Activated CD8-positive, alpha-beta memory T cell treated with anti-CD3 and anti-CD28 coated beads, Interleukin-2, amount 10 ng/mL, durations not matched to agents 7 days and 5 days (primary cell): Measurements from ENCODE around the gene IL18R1. TPM values are rescaled to one million over a fixed set of nuclear protein-coding genes. Genes with fewer than 3 reads are reported as not detected.

Source experiments
- ATAC-seq: fragments of 150-1000 bp; cut with Tn5 transposase; one replicate; pipeline ENCODE4 v1.10.0; 2021; ENCODE audit warnings: moderate library complexity
- CTCF ChIA-PET: fragments of 350-600 bp; sonication (Branson Sonifier 250); formaldehyde crosslinking; loops from one replicate; lab custom pipeline; 2021; ENCODE audit warnings: antibody characterized with exemption; lab: Charles Lee
- DNase-seq: peaks from one replicate; pipeline ENCODE4 v3.0.0-alpha.2; 2020
- H3K27ac Mint-ChIP-seq: one replicate; pipeline ENCODE4 v1.8.0; 2021; ENCODE audit warnings: mild to moderate bottlenecking, mixed read lengths
- H3K27me3 Mint-ChIP-seq: one replicate; pipeline ENCODE4 v1.8.0; 2021; ENCODE audit warnings: mixed read lengths
- H3K36me3 Mint-ChIP-seq: one replicate; pipeline ENCODE4 v1.8.0; 2021; ENCODE audit warnings: mild to moderate bottlenecking, mixed read lengths
- H3K4me1 Mint-ChIP-seq: one replicate; pipeline ENCODE4 v1.8.0; 2021; ENCODE audit warnings: mixed read lengths
- H3K4me3 Mint-ChIP-seq: one replicate; pipeline ENCODE4 v1.8.0; 2021; ENCODE audit warnings: mild to moderate bottlenecking, moderate library complexity, mixed read lengths
- H3K9me3 Mint-ChIP-seq: one replicate; pipeline ENCODE4 v1.8.0; 2022; ENCODE audit warnings: low read depth, mixed read lengths
- total RNA-seq, 2 experiments: library from RNA; stranded (reverse); gene quantifications; one replicate each; pipeline ENCODE4 v1.2.3, GENCODE V29; 2021

IL18R1 gene
- total RNA-seq, 2 experiments from 2014 or later: 19.8 to 25.9 TPM

- no peaks in the 10 kb centered on the region for H3K9me3 Mint-ChIP-seq
- DNase-seq (no peak), ATAC-seq (peak; percentile 57)
- H3K27me3 Mint-ChIP-seq: peaks cover 15% of the 10 kb centered on the region
- CTCF ChIA-PET: interaction anchor here (0.6 to 3.3 kb wide), 8 partner anchors 49 to 330 kb away, joined by 3 to 20 read pairs (median 7); no protein-coding TSS in a partner anchor
- H3K4me3 Mint-ChIP-seq: no peak overlapping the region
- peaks cover under 1% of the 10 kb centered on the region for H3K4me1 Mint-ChIP-seq
- peaks cover 2% of the 10 kb centered on the region for H3K36me3 Mint-ChIP-seq
- no peak overlapping the region for H3K27ac Mint-ChIP-seq
These were observed 5.3 kb upstream of the IL18R1 start for GRCh38 chr2:102350137-102350793.

- ATAC-seq (no peak), DNase-seq (no peak)
- no peaks in the 10 kb centered on the region for H3K9me3 Mint-ChIP-seq
- CTCF ChIA-PET: interaction anchor here (0.7 to 3.7 kb wide), 45 partner anchors 10 to 357 kb away, joined by 3 to 35 read pairs (median 4); no protein-coding TSS in a partner anchor
- peaks cover 41% of the 10 kb centered on the region for H3K4me1 Mint-ChIP-seq
- peak overlapping the region; percentile 92 for H3K27ac Mint-ChIP-seq
- H3K27me3 Mint-ChIP-seq: peaks cover 4% of the 10 kb centered on the region
- H3K4me3 Mint-ChIP-seq: peak overlapping the region; percentile 98
- H3K36me3 Mint-ChIP-seq: peaks cover 18% of the 10 kb centered on the region
These were observed 751 bp downstream of the IL18R1 start for GRCh38 chr2:102356381-102356712.

- Mint-ChIP-seq H3K27me3 (peaks cover 4% of the 10 kb centered on the region), H3K4me3 (peak overlapping the region; percentile 98), H3K36me3 (peaks cover 22% of the 10 kb centered on the region), H3K9me3 (peaks cover under 1% of the 10 kb centered on the region), H3K4me1 (peaks cover 41% of the 10 kb centered on the region), H3K27ac (peak overlapping the region; percentile 92)
- no peak for ATAC-seq
- CTCF ChIA-PET: interaction anchor here (0.7 to 3.7 kb wide), 36 partner anchors 11 to 357 kb away, joined by 3 to 35 read pairs (median 4); no protein-coding TSS in a partner anchor
- no peak for DNase-seq
These were observed 1.1 kb downstream of the IL18R1 start for GRCh38 chr2:102356741-102357140.

- peaks cover 32% of the 10 kb centered on the region for H3K36me3 Mint-ChIP-seq
These were observed 2.3 kb downstream of the IL18R1 start for GRCh38 chr2:102357937-102358336.

GRCh38 chr2:102358496-102358895 lies 2.9 kb downstream of the IL18R1 start:
- no peak for DNase-seq
- Mint-ChIP-seq H3K27ac (no peak overlapping the region), H3K36me3 (peaks cover 38% of the 10 kb centered on the region)

More at GRCh38 chr2:102357937-102358336, 2.3 kb downstream of the IL18R1 start:
- peaks cover 41% of the 10 kb centered on the region for H3K4me1 Mint-ChIP-seq
- CTCF ChIA-PET: interaction anchor here (1.1 to 3.7 kb wide), 5 partner anchors 85 to 474 kb away, joined by 3 to 30 read pairs (median 4); no protein-coding TSS in a partner anchor
- H3K27me3 Mint-ChIP-seq: no peaks in the 10 kb centered on the region
- peak overlapping the region; percentile 98 for H3K4me3 Mint-ChIP-seq
- H3K9me3 Mint-ChIP-seq: peaks cover 2% of the 10 kb centered on the region
- ATAC-seq (no peak), DNase-seq (no peak)
- H3K27ac Mint-ChIP-seq: no peak overlapping the region

GRCh38 chr2:102359527-102359926 lies 3.9 kb downstream of the IL18R1 start:
- H3K27ac Mint-ChIP-seq: no peak overlapping the region
- peaks cover 48% of the 10 kb centered on the region for H3K36me3 Mint-ChIP-seq
- H3K4me1 Mint-ChIP-seq: peaks cover 41% of the 10 kb centered on the region
- H3K27me3 Mint-ChIP-seq: no peaks in the 10 kb centered on the region
- H3K4me3 Mint-ChIP-seq: no peak overlapping the region
- CTCF ChIA-PET: interaction anchor here (1.0 to 3.1 kb wide), 6 partner anchors 59 to 119 kb away, joined by 3 to 19 read pairs (median 4); partner anchors contain the start of gene IL18RAP
- no peak for DNase-seq
- no peak for ATAC-seq
- peaks cover 5% of the 10 kb centered on the region for H3K9me3 Mint-ChIP-seq

More at GRCh38 chr2:102358496-102358895, 2.9 kb downstream of the IL18R1 start:
- no peaks in the 10 kb centered on the region for H3K27me3 Mint-ChIP-seq
- ATAC-seq: no peak
- CTCF ChIA-PET: interaction anchor here (0.6 to 3.7 kb wide), 6 partner anchors 56 to 475 kb away, joined by 3 to 30 read pairs (median 4); partner anchors contain the start of gene IL18RAP
- peaks cover 2% of the 10 kb centered on the region for H3K9me3 Mint-ChIP-seq
- peaks cover 41% of the 10 kb centered on the region for H3K4me1 Mint-ChIP-seq
- no peak overlapping the region for H3K4me3 Mint-ChIP-seq

- DNase-seq (no peak), ATAC-seq (no peak)
- Mint-ChIP-seq H3K4me1 (peaks cover 39% of the 10 kb centered on the region), H3K27ac (no peak overlapping the region), H3K9me3 (peaks cover 15% of the 10 kb centered on the region), H3K4me3 (no peak overlapping the region), H3K27me3 (no peaks in the 10 kb centered on the region), H3K36me3 (peaks cover 70% of the 10 kb centered on the region)
- CTCF ChIA-PET: interaction anchor here (1.4 kb wide), 1 partner anchor 59 kb away, joined by 3 read pairs; no protein-coding TSS in a partner anchor
These were observed 6.1 kb downstream of the IL18R1 start for GRCh38 chr2:102361632-102362241.

GRCh38 chr2:102365763-102366162 lies 10.2 kb downstream of the IL18R1 start:
- DNase-seq (no peak), ATAC-seq (no peak)
- CTCF ChIA-PET: no interaction called here
- Mint-ChIP-seq H3K27me3 (no peaks in the 10 kb centered on the region), H3K9me3 (peaks cover 19% of the 10 kb centered on the region), H3K27ac (peak overlapping the region; percentile 30), H3K4me3 (no peak overlapping the region), H3K4me1 (peaks cover 47% of the 10 kb centered on the region), H3K36me3 (peaks cover 88% of the 10 kb centered on the region)

GRCh38 chr2:102366406-102367112 lies 11.0 kb downstream of the IL18R1 start:
- peaks cover 19% of the 10 kb centered on the region for H3K9me3 Mint-ChIP-seq
- peak overlapping the region; percentile 87 for H3K27ac Mint-ChIP-seq
- H3K4me3 Mint-ChIP-seq: peak overlapping the region; percentile 56
- CTCF ChIA-PET: no interaction called here
- peaks cover 88% of the 10 kb centered on the region for H3K36me3 Mint-ChIP-seq
- DNase-seq (no peak), ATAC-seq (peak; percentile 46)
- peaks cover 44% of the 10 kb centered on the region for H3K4me1 Mint-ChIP-seq
- H3K27me3 Mint-ChIP-seq: no peaks in the 10 kb centered on the region

GRCh38 chr2:102367331-102367971 lies 11.9 kb downstream of the IL18R1 start:
- Mint-ChIP-seq H3K9me3 (peaks cover 16% of the 10 kb centered on the region), H3K36me3 (peaks cover 84% of the 10 kb centered on the region), H3K4me1 (peaks cover 44% of the 10 kb centered on the region), H3K27ac (peak overlapping the region; percentile 87), H3K27me3 (no peaks in the 10 kb centered on the region), H3K4me3 (peak overlapping the region; percentile 56)
- CTCF ChIA-PET: interaction anchor here (1.5 to 1.9 kb wide), 2 partner anchors 12 to 127 kb away, joined by 4 to 5 read pairs; partner anchors contain the start of gene IL18R1
- DNase-seq (peak; percentile 54), ATAC-seq (peak; percentile 86)

GRCh38 chr2:102368461-102369109 lies 13.0 kb downstream of the IL18R1 start:
- Mint-ChIP-seq H3K4me3 (no peak overlapping the region), H3K27ac (peak overlapping the region; percentile 87), H3K9me3 (peaks cover 20% of the 10 kb centered on the region), H3K36me3 (peaks cover 83% of the 10 kb centered on the region), H3K27me3 (no peaks in the 10 kb centered on the region), H3K4me1 (peaks cover 44% of the 10 kb centered on the region)
- ATAC-seq: no peak
- CTCF ChIA-PET: interaction anchor here (1.5 to 1.9 kb wide), 2 partner anchors 13 to 128 kb away, joined by 4 to 5 read pairs; partner anchors contain the start of gene IL18R1
- DNase-seq: no peak

- H3K36me3 Mint-ChIP-seq: peaks cover 80% of the 10 kb centered on the region
- H3K27ac Mint-ChIP-seq: no peak overlapping the region
- CTCF ChIA-PET: no interaction called here
- peaks cover 44% of the 10 kb centered on the region for H3K4me1 Mint-ChIP-seq
- no peaks in the 10 kb centered on the region for H3K27me3 Mint-ChIP-seq
- no peak for ATAC-seq
- H3K4me3 Mint-ChIP-seq: no peak overlapping the region
- no peak for DNase-seq
- H3K9me3 Mint-ChIP-seq: peaks cover 19% of the 10 kb centered on the region
These were observed 14.3 kb downstream of the IL18R1 start for GRCh38 chr2:102369866-102370265.
